SK-N-SH (cell line): ENCODE results near the gene SLC22A15. TPM values are rescaled to one million over a fixed set of nuclear protein-coding genes. Genes with fewer than 3 reads are reported as not detected.

Experiments used
- CHD2 ChIP-seq: fragments of 150-350 bp; IDR thresholded peaks from 2 replicates; pipeline ENCODE4 v1.6.1; 2018; ENCODE audit warnings: low read length; ENCODE audit not compliant: partially characterized antibody
- CTCF ChIP-seq: fragments of 200-600 bp; sonication (generic); IDR thresholded peaks from 2 replicates; pipeline ENCODE4 v1.6.1; 2017; ENCODE audit warnings: antibody characterized with exemption, mild to moderate bottlenecking, moderate library complexity
- EP300 ChIP-seq, 2 experiments: IDR thresholded peaks; 2 replicates each; pipeline versions ENCODE4 v1.4.0 to v1.6.1; 2012; ENCODE audit warnings: borderline replicate concordance in 1 of 2, low read depth in 1 of 2, low read length in 1 of 2
- EZH2phosphoT487 ChIP-seq: fragments of 200-600 bp; sonication (generic); IDR thresholded peaks from 2 replicates; pipeline ENCODE4 v1.6.1; 2017; ENCODE audit warnings: low read depth, mixed run types, mild to moderate bottlenecking, antibody characterized with exemption, moderate library complexity, borderline replicate concordance
- FOSL2 ChIP-seq: IDR thresholded peaks from 2 replicates; pipeline ENCODE4 v1.4.0; 2012; ENCODE audit warnings: low read depth, mild to moderate bottlenecking, moderate library complexity, borderline replicate concordance
- FOXJ3 ChIP-seq: sonication (generic); formaldehyde crosslinking; IDR thresholded peaks from 2 replicates; pipeline ENCODE4 v1.5.1; 2020; ENCODE audit warnings: mild to moderate bottlenecking, missing genetic modification reagents
- FOXM1 ChIP-seq: IDR thresholded peaks from 2 replicates; pipeline ENCODE4 v1.4.0; 2012; ENCODE audit warnings: low read depth, mild to moderate bottlenecking
- GABPA ChIP-seq: IDR thresholded peaks from 2 replicates; pipeline ENCODE4 v1.4.0; 2012; ENCODE audit warnings: low read depth, mild to moderate bottlenecking
- GATA2 ChIP-seq: sonication (generic); formaldehyde crosslinking; IDR thresholded peaks from 2 replicates; pipeline ENCODE4 v1.5.0; 2020; ENCODE audit warnings: mild to moderate bottlenecking, missing genetic modification reagents
- IRF3 ChIP-seq: fragments of 150-350 bp; IDR thresholded peaks from 2 replicates; pipeline ENCODE4 v1.6.1; 2016; ENCODE audit warnings: mild to moderate bottlenecking, low read depth, low read length
- JUND ChIP-seq: IDR thresholded peaks from 2 replicates; pipeline ENCODE4 v1.4.0; 2012
- MAX ChIP-seq: IDR thresholded peaks from 2 replicates; pipeline ENCODE4 v1.4.0; 2012; ENCODE audit warnings: low read depth
- MEF2A ChIP-seq: IDR thresholded peaks from 2 replicates; pipeline ENCODE4 v1.4.0; 2012; ENCODE audit warnings: low read depth, borderline replicate concordance
- MXI1 ChIP-seq: IDR thresholded peaks from 2 replicates; pipeline ENCODE4 v1.6.1; 2012; ENCODE audit warnings: mild to moderate bottlenecking, low read depth, low read length, improper control_type of control experiment
- NFIC ChIP-seq: IDR thresholded peaks from 2 replicates; pipeline ENCODE4 v1.4.0; 2012; ENCODE audit warnings: borderline replicate concordance
- NRF1 ChIP-seq: IDR thresholded peaks from 2 replicates; pipeline ENCODE4 v1.6.1; 2012; ENCODE audit warnings: low read depth, mild to moderate bottlenecking, low read length
- PBX3 ChIP-seq: IDR thresholded peaks from 2 replicates; pipeline ENCODE4; 2012
- POLR2AphosphoS5 ChIP-seq: IDR thresholded peaks from 2 replicates; pipeline ENCODE4 v1.6.1; 2012; ENCODE audit warnings: low read depth, low read length
- RAD21 ChIP-seq: IDR thresholded peaks from 2 replicates; pipeline ENCODE4 v1.6.1; 2012; ENCODE audit warnings: mild to moderate bottlenecking, low read length
- RFX5 ChIP-seq: IDR thresholded peaks from 2 replicates; pipeline ENCODE4 v1.6.1; 2012; ENCODE audit warnings: mild to moderate bottlenecking, improper control_type of control experiment, low read length
- RXRA ChIP-seq: IDR thresholded peaks from 2 replicates; pipeline ENCODE4 v1.4.0; 2012; ENCODE audit warnings: low read depth, mild to moderate bottlenecking, borderline replicate concordance
- TAF1 ChIP-seq: IDR thresholded peaks from 2 replicates; pipeline ENCODE4 v1.6.1; 2012; ENCODE audit warnings: low read depth, mild to moderate bottlenecking, low read length, moderate library complexity, borderline replicate concordance
- TCF12 ChIP-seq: IDR thresholded peaks from 2 replicates; pipeline ENCODE4 v1.4.0; 2012
- TEAD4 ChIP-seq: IDR thresholded peaks from 2 replicates; pipeline ENCODE4 v1.4.0; 2012; ENCODE audit warnings: mild to moderate bottlenecking, borderline replicate concordance; ENCODE audit not compliant: insufficient read depth
- ZBTB33 ChIP-seq: IDR thresholded peaks from 2 replicates; pipeline ENCODE4 v1.4.0; 2012; ENCODE audit warnings: low read depth, borderline replicate concordance
- polyA plus RNA-seq, 3 experiments: library from polyadenylated mRNA; depleted of rRNA; stranded (reverse); fragments of >200 nt; gene quantifications; 2 replicates each; pipeline ENCODE4 v1.2.3, GENCODE V29; 2012

Gene SLC22A15
- polyA plus RNA-seq, 1 of the 3 experiments (the other 2 are of a cell fraction): 0.13 TPM

GRCh38 chr1:115929881-115930280 lies 46.4 kb upstream of the SLC22A15 start (continued):
- TF ChIP-seq ZBTB33: no peak
- TF ChIP-seq FOXJ3 (CRISPR knock-in tag): no peak
- peak; percentile 90 for TF ChIP-seq TCF12
- peak; percentile 37; the same call in 1 of the 2 replicates for TF ChIP-seq MAX
- no peak for TF ChIP-seq TEAD4
- TF ChIP-seq MEF2A: no peak
- TF ChIP-seq RFX5: no peak
- no peak for TF ChIP-seq GABPA
- peak; percentile 75 for TF ChIP-seq GATA2 (CRISPR knock-in tag)
- no peak for TF ChIP-seq IRF3
- no peak for TF ChIP-seq CTCF
- no peak; the same call in 1 of the 2 replicates for TF ChIP-seq MXI1
- no peak for TF ChIP-seq FOXM1
- TF ChIP-seq TAF1: no peak
- no peak for TF ChIP-seq RXRA
- peak; percentile 59 to 66; a peak in 3 of 4 replicates for TF ChIP-seq EP300 (IDR thresholded peaks at IDR 0.05; ENCODE audit: borderline replicate concordance in 1 of 2, low read depth in 1 of 2, low read length in 1 of 2)
- peak; percentile 20; the same call in 1 of the 2 replicates for TF ChIP-seq RAD21
- TF ChIP-seq PBX3: peak; percentile 28; the same call in 1 of the 2 replicates
- peak; percentile 34; the same call in 1 of the 2 replicates for TF ChIP-seq POLR2AphosphoS5
- TF ChIP-seq CHD2: no peak
- TF ChIP-seq JUND: peak; percentile 63
- no peak for TF ChIP-seq EZH2phosphoT487
- no peak for TF ChIP-seq NRF1
- peak; percentile 86 for TF ChIP-seq NFIC
- TF ChIP-seq FOSL2: peak; percentile 63; the same call in 1 of the 2 replicates
